ENCODE results near the gene CFAP210. TPM values are rescaled to one million over a fixed set of nuclear protein-coding genes. Genes with fewer than 3 reads are reported as not detected.

The CFAP210 gene, protein sequence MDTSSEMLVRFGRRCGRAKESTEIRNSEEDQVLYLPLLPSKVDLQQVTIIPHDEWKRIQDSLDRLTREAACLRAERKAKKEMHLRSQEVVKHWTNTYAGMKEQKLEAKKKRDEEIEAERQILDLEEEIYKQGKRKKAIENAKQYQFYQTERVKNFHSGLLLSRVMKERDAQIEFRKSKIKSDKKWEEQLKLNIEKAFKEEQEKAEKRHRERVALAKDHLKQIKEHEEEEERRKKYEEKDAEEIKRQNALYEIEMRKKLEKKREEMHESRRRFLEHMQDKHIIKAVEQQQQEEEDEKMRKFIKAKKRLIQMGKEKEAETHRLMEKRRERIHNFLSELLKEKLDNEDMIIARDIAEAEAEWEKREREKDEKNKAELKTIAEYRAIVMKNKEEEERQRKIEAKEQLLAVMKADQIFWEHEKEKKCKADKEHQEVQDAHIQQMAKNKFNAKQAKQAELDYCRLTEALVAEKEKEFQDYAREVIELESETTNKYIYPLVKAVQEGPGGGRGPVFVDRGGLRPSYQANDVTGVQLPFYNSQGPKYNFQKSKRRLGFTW
- total RNA-seq = 0.17 TPM in 1 of 2 replicates, not detected in the other

DNA sequence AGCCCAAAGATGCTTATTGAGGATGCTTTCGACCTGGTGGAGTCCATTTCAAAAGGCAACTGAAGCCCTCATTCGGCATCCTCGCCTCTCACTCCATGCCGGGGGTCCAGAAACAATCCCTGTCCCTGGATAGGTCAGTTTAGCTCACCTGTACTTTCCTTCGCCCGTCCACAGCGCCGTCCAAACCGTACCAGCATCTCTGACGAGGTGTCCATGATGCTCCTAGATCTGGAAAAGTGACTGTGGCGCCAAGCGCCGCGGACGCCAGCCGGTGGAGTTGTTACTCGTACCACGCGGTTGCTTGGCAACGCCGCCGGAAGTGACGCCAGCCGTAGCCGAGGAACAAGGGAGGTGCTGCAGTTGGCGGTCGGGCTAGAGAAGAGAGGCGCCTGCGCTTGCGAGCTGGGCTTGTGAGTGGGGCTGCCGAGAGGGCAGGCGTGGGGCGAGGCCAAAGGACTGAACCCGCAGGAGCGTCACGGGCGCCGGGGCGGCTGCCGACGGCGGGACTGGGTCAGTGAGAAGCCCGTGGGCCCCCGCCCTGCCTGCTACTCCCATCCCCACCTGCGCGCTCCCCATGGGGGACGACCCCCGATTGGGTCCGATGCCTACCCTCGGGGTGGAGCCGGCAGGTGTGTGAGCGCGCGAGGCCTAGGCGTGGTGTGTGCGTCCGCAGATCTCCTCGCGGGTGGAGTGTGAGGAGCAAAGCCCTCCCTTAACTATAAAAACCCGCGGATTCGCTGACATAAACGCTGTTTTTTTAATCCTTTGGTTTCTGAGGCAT lies at the start of gene CFAP210, which contains the start of gene PHOSPHO2:
Gene CFAP210 (minus strand): TSS at position 293 of the 781 bp plus-strand sequence. CDS start 78 bp downstream, at position 215.
Gene PHOSPHO2 (plus strand): TSS at position 357 of the 781 bp plus-strand sequence. CDS start 6,503 bp downstream, outside the sequence.

Other genes with a start within 250 kb of the CFAP210 start
- gene BBS5, start 214.9 kb downstream of the CFAP210 start, total RNA-seq = 5.7 and 6.4 TPM in 2 replicates
- gene KLHL41, start 184.7 kb downstream of the CFAP210 start, total RNA-seq = 2.5 and 16.7 TPM in 2 replicates
- 10.7 and 12.8 TPM in 2 replicates for gene FASTKD1, start 120.5 kb downstream of the CFAP210 start, total RNA-seq
- gene PPIG, start 110.1 kb downstream of the CFAP210 start, total RNA-seq = 17.3 and 26.6 TPM in 2 replicates
- 1.4 TPM in 2 replicates for gene PHOSPHO2, start 64 bp upstream of the CFAP210 start, total RNA-seq
- gene KLHL23, start 39.4 kb upstream of the CFAP210 start, total RNA-seq = 1.3 and 2.1 TPM in 2 replicates
- gene SSB, start 104.5 kb upstream of the CFAP210 start, total RNA-seq = 51.2 and 83.9 TPM in 2 replicates
- 41.8 and 43.4 TPM in 2 replicates for gene METTL5, start 130.5 kb upstream of the CFAP210 start, total RNA-seq
- gene UBR3, start 133.0 kb upstream of the CFAP210 start, total RNA-seq = 21.6 and 35.0 TPM in 2 replicates